Activated CD8-positive, alpha-beta T cell treated with anti-CD3 and anti-CD28 coated beads, Interleukin-2, amount 10 ng/mL, durations not matched to agents 7 days and 5 days (primary cell): ENCODE measurements around the gene PDXK. TPM values are rescaled to one million over a fixed set of nuclear protein-coding genes. Genes with fewer than 3 reads are reported as not detected.

Source experiments
- ATAC-seq: fragments of 150-1000 bp; cut with Tn5 transposase; one replicate; pipeline ENCODE4 v1.10.0; 2021; ENCODE audit warnings: moderate library complexity
- CTCF ChIA-PET: fragments of 350-600 bp; sonication (Branson Sonifier 250); formaldehyde crosslinking; loops from one replicate; lab custom pipeline; 2021; ENCODE audit warnings: antibody characterized with exemption; lab: Charles Lee
- POLR2A ChIA-PET: fragments of 350-600 bp; sonication (Branson Sonifier 250); formaldehyde crosslinking; loops from one replicate; lab custom pipeline; 2021; ENCODE audit warnings: antibody characterized with exemption; lab: Charles Lee
- DNase-seq: peaks from one replicate; pipeline ENCODE4 v3.0.0-alpha.2; 2020
- H3K27ac Mint-ChIP-seq: one replicate; pipeline ENCODE4 v1.8.0; 2021; ENCODE audit warnings: mild to moderate bottlenecking, mixed read lengths
- H3K27me3 Mint-ChIP-seq: one replicate; pipeline ENCODE4 v1.8.0; 2021; ENCODE audit warnings: low read depth, mixed read lengths
- H3K36me3 Mint-ChIP-seq: one replicate; pipeline ENCODE4 v1.8.0; 2021; ENCODE audit warnings: low read depth, mixed read lengths
- H3K4me1 Mint-ChIP-seq: one replicate; pipeline ENCODE4 v1.8.0; 2021; ENCODE audit warnings: low read depth, mixed read lengths
- H3K4me3 Mint-ChIP-seq: one replicate; pipeline ENCODE4 v1.8.0; 2021; ENCODE audit warnings: mild to moderate bottlenecking, mixed read lengths
- H3K9me3 Mint-ChIP-seq: one replicate; pipeline ENCODE4 v1.8.0; 2022; ENCODE audit warnings: mixed read lengths; ENCODE audit not compliant: insufficient read depth
- total RNA-seq, 2 experiments: library from RNA; stranded (reverse); gene quantifications; one replicate each; pipeline ENCODE4 v1.2.3, GENCODE V29; 2021

The PDXK gene
- total RNA-seq, 2 experiments from 2014 or later = 94.5 to 100 TPM

DNA sequence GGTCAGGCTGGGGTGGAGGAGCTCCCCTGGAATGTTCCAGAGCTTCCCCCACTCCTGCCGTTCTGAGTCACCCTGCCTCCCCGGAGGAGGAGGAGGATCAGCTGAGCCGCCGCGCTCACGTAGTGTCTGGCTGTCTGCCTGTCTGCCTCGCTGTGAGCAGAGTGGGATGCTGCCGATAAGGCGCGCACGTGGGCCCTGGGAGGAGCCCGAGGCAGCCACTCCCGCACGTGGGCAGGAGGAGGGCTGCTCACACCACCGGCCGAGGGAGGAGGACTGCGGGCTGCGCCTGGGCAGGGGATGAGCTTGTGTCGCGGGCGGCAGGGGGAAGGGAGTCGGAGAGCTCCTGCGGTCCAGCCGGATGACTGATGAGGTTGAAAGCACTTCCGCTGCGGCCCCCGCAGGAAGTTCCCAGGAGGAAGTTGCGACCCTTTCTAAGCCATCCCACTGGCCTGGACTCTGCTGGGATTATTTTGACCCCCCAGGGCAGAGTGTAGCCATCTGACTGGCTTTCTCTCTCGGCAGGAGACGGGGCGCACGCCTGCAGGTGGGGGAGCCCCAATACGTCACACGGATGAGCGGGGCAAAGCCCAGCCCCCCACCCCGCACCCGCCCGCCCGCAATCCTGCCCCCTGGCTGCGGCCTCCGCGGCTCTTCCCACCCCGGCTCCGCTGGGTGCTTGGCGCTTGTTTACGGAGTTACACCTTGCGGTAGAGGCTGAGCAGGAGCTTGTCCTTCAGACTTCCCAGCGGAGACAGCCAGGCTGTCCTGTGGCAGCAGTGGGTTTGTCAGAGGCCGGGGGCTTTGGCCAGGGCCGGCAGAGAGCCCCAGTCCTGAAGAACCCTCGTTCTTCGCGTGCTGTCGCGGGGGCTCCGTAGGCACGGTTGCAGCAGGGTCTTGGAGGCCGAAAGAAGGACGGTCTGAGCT, 9.8 kb downstream of the PDXK start:
- DNase-seq (peak; percentile 85), ATAC-seq (peak; percentile 92)
- no peaks in the 10 kb centered on the region for H3K9me3 Mint-ChIP-seq
- H3K4me3 Mint-ChIP-seq = peak overlapping the region; percentile 78
- peaks cover 69% of the 10 kb centered on the region for H3K4me1 Mint-ChIP-seq
- no peaks in the 10 kb centered on the region for H3K27me3 Mint-ChIP-seq
- H3K27ac Mint-ChIP-seq = peak overlapping the region; percentile 84
- POLR2A ChIA-PET = interaction anchor here (0.6 to 2.3 kb wide), 6 partner anchors 9 to 1413 kb away, joined by 3 to 20 read pairs (median 3); no protein-coding TSS in a partner anchor
- peaks cover 19% of the 10 kb centered on the region for H3K36me3 Mint-ChIP-seq
- CTCF ChIA-PET = interaction anchor here (0.8 to 1.3 kb wide), 7 partner anchors 9 to 247 kb away, joined by 3 to 5 read pairs (median 3); no protein-coding TSS in a partner anchor

DNA sequence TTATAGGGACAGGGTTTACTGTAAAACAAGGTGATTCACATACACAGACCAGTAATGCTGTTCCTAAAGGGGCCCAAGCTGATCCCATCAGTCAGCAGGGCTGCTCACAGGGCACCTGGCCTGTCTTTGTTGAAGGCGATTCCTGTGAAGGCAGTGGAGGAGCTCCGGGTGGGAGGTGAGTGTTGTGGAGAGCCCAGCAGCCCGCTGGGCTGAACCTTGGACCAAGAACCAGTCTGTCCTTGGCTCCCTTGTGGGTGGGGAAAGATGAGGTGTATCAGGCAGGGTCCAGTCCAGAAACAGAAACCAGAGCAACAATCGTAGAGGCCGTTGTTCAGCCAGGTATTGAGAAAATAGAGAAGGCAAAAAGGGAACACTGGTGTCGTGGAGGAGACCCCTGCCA, 12.5 kb downstream of the PDXK start:
- Mint-ChIP-seq H3K27ac (no peak overlapping the region), H3K27me3 (no peaks in the 10 kb centered on the region), H3K36me3 (peaks cover 26% of the 10 kb centered on the region), H3K9me3 (no peaks in the 10 kb centered on the region), H3K4me3 (no peak overlapping the region), H3K4me1 (peaks cover 71% of the 10 kb centered on the region)
- ChIA-PET CTCF (no interaction called here), POLR2A (no interaction called here)
- ATAC-seq = no peak
- DNase-seq = no peak

DNA sequence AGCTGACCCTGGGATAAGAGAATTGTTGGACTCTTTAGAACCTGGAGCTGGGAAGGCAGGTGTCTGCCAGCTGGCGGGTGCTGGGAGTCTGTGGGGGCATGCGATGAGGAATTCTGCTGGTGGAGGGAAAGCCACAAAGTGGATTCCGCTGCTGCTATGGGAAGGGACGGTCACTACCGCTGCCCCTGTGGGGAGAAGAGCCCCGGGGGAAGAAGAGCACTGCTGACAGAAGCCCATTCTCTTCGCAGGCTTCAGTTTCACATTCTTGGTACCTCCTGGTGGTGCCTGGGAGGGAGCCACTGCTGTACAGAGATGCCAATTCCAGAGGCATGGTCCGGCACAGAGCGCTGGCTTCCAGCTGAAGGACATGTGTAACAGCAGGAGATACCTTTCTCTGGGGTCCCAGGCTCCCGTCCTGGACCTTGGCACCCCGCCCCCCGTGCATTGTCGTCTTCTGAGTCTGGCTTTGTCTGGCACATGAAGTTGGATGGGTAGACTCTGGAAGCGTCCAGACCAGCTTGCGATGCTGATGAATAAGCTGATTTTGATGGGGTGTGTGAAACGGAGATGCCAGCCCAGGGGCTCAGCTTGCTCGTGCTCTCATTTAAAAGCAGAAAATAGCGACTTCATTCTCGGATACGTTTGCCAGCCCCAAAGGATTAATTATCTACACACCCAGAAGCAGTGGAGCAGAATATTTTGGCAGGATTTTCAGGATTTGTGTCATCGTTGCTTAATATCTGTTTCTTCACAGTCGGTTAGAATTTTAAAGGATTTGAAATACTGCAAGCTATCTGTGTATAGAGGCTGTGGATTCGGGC, 13.2 kb downstream of the PDXK start:
- Mint-ChIP-seq H3K27ac (no peak overlapping the region), H3K4me3 (no peak overlapping the region), H3K4me1 (peaks cover 65% of the 10 kb centered on the region), H3K27me3 (no peaks in the 10 kb centered on the region), H3K36me3 (peaks cover 22% of the 10 kb centered on the region), H3K9me3 (no peaks in the 10 kb centered on the region)
- DNase-seq (no peak), ATAC-seq (no peak)
- POLR2A ChIA-PET = interaction anchor here (0.7 kb wide), 1 partner anchor 19 kb away, joined by 3 read pairs; no protein-coding TSS in a partner anchor
- CTCF ChIA-PET = no interaction called here

DNA sequence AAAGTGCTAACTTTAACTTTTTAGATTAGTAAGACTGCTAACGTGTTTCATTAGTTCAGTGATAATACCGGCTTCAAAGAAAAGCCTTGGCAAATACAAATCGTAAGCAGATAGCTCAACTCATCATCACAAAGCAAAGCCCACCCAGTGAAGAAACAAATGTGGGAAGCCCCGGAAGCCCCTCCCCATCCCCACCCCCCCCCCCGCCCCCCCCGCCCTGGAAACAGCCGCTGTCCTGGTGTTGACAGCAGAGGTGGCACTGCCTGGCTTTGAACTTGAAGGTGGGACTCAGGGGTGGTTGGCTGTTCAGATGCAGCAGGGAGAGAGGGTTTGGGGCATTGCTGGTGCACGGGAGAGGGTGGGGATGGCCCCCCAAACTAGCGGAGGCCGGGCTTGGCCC, 14.1 kb downstream of the PDXK start:
- H3K27me3 Mint-ChIP-seq = no peaks in the 10 kb centered on the region
- H3K4me3 Mint-ChIP-seq = no peak overlapping the region
- H3K9me3 Mint-ChIP-seq = no peaks in the 10 kb centered on the region
- ChIA-PET CTCF (no interaction called here), POLR2A (interaction anchor here (0.7 kb wide), 1 partner anchor 20 kb away, joined by 3 read pairs; no protein-coding TSS in a partner anchor)
- H3K4me1 Mint-ChIP-seq = peaks cover 55% of the 10 kb centered on the region
- ATAC-seq = no peak
- H3K27ac Mint-ChIP-seq = no peak overlapping the region
- peaks cover 22% of the 10 kb centered on the region for H3K36me3 Mint-ChIP-seq
- no peak for DNase-seq

DNA sequence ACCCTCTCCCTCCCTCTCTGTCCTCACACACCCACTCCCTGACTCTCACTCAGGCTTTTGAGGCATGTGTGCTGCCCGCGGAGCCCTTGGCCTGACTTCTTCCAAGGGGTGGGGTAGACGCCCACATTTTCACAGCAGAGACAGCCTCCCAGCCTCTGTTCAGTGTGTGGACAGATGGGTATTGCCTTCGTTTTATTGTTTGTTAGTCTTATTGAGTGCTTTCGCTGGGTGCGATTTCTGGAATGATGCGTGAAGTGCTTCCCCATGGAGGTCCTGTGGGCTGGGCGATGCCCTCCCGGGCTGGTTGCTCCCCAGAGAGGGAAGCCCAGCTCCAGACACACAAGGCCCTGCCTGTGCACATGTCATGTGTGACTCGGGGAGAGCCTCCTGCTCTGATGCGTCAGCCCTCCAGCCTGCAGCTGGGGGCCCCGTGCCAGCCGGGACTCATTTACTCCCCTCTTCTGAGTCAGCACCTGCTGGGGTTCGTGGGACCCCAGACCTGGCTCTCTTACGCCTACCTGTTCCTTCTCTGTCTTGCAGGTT, 14.7 kb downstream of the PDXK start:
- DNase-seq = no peak
- Mint-ChIP-seq H3K4me3 (no peak overlapping the region), H3K4me1 (peaks cover 50% of the 10 kb centered on the region), H3K9me3 (no peaks in the 10 kb centered on the region), H3K27me3 (no peaks in the 10 kb centered on the region), H3K27ac (no peak overlapping the region), H3K36me3 (peaks cover 22% of the 10 kb centered on the region)
- ChIA-PET POLR2A (no interaction called here), CTCF (no interaction called here)
- no peak for ATAC-seq

DNA sequence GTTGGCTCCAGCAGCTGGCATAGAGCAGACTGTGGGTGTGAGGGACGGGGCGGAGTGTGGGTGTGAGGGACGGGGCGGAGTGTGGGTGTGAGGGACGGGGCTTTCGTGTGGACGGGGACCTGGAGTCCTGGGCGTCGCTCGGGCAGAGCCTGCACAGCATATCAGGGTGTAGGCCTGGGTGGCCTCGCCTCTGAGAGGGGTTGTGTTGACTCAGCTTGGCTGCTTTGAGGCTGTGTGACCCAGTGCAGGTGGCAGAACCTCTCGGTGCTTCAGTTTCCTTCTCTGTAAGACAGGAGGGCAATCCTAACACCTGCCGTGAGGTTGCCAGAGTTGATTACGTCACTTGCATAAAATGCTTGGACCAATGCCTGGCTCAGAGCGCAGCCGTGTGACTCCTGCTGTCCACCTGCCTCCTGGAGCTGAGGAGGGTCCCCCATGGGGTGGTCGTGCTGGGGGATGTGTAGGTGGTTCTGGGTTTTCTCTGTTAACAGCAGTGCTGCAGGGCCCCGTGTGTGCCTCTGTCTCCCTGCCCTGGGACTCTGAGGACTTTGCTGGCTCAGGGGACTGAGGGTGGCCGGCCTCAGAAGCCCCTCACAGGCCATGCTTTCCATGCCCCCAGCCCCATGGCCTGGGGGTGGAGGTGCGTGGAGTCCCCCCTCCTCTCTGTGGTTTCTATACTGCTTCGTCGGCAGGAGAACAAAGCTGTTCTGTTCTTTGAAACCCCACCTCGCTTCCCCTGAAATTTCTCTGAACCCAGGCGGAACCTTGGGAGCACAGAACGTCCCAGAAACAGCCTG, 15.4 kb downstream of the PDXK start:
- no peak overlapping the region for H3K27ac Mint-ChIP-seq
- CTCF ChIA-PET = no interaction called here
- peaks cover 24% of the 10 kb centered on the region for H3K36me3 Mint-ChIP-seq

DNA sequence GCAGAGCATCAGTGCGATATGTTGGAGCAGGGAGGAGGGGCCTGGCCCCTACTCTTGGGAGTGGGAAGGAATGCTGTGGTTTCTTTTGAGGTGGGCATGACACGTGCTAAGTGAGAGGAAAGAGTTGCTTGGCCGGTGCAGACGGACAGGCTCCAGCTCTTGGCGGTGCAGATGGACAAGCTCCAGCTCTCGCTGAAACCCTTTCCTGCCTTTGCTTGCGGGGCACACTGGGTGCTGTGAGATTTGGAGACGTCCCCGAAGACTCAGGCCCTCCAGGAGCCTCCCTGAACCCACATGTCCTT, 15.9 kb downstream of the PDXK start:
- Mint-ChIP-seq H3K4me3 (no peak overlapping the region), H3K9me3 (no peaks in the 10 kb centered on the region), H3K36me3 (peaks cover 24% of the 10 kb centered on the region), H3K27ac (no peak overlapping the region), H3K27me3 (no peaks in the 10 kb centered on the region), H3K4me1 (peaks cover 39% of the 10 kb centered on the region)
- ATAC-seq (no peak), DNase-seq (no peak)
- ChIA-PET CTCF (no interaction called here), POLR2A (no interaction called here)

More for the DNA sequence above, 15.4 kb downstream of the PDXK start:
- Mint-ChIP-seq H3K4me1 (peaks cover 43% of the 10 kb centered on the region), H3K9me3 (no peaks in the 10 kb centered on the region), H3K4me3 (no peak overlapping the region), H3K27me3 (no peaks in the 10 kb centered on the region)
- POLR2A ChIA-PET = no interaction called here
- DNase-seq (no peak), ATAC-seq (no peak)

DNA sequence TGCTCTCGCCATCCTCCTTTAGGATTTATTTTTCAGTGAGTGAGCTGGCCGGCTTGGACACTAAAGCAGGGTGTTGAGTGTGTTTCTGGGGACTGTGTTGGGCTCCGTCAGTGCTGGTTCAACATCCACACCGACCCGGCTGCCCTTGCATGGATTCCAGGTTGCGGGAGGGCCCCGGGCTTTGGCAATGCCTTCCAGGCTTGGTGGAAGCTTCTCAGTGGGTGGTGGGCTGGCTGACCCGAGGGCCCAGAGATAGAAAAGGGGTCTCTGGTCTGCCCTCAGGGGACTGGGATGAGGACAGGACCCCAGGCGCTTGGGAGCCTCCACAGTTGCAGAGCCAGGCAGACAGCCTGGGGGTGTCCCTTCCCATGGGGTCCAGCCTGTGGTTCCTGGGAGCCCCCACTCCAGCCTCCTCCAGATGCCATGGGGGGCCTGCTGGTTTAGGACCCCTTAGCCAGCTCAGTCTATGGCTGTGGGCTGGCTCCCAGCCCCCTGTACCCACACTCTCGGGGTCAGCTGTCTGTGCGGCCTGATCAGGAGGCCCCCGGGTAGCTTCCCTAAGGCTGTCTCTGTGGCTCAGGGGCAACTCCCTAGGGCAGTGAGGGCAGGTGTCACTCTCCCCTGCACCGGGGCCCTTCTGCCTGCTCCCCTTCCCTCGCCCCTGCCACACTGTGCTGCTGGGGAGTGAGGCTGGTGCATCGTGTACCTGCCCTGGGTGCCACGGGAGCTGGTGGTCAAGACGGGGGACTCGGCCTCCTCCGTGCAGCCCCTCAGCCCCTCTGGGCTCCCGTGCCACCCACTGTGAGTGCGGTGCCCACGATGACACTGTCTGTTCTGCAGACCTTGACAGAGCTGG, 16.5 kb downstream of the PDXK start:
- Mint-ChIP-seq H3K36me3 (peaks cover 24% of the 10 kb centered on the region), H3K27me3 (no peaks in the 10 kb centered on the region), H3K4me1 (peaks cover 36% of the 10 kb centered on the region), H3K9me3 (no peaks in the 10 kb centered on the region), H3K4me3 (no peak overlapping the region), H3K27ac (no peak overlapping the region)
- CTCF ChIA-PET = no interaction called here
- DNase-seq (no peak), ATAC-seq (no peak)
- POLR2A ChIA-PET = no interaction called here

DNA sequence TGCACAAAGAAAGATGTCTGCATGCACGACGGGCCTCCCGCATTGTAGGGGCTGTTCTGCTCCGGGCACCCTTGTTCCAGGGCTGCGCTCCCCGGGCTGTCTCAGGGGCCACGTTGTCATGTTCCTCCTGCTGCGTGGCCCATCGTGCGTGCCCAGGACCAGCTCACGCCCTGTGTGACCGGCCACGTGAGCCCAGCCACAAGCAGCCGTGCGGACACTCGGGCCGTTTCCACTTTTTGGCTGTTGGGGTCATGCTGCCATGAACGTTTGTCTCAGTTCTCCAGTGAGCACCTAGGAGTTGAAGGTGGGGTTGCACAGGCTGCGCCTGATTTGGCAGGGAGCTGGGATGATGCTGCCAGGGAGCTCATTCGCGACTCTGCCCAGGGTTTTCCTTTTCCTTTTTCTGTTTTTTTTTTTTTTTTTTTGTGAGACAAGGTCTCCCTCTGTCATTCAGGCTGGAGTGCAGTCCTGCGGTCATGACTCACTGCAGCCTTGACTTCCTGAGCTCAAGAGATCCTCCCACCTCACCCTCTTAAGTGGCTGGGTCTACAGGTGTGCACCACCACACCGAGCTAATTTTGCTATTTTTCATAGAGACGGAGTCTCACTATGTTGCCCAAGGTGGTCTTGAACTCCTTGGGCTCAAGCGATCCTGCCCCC, 17.4 kb downstream of the PDXK start:
- DNase-seq (no peak), ATAC-seq (no peak)
- Mint-ChIP-seq H3K27me3 (no peaks in the 10 kb centered on the region), H3K4me3 (no peak overlapping the region), H3K4me1 (peaks cover 36% of the 10 kb centered on the region), H3K9me3 (no peaks in the 10 kb centered on the region), H3K27ac (no peak overlapping the region), H3K36me3 (peaks cover 23% of the 10 kb centered on the region)
- ChIA-PET POLR2A (no interaction called here), CTCF (no interaction called here)

DNA sequence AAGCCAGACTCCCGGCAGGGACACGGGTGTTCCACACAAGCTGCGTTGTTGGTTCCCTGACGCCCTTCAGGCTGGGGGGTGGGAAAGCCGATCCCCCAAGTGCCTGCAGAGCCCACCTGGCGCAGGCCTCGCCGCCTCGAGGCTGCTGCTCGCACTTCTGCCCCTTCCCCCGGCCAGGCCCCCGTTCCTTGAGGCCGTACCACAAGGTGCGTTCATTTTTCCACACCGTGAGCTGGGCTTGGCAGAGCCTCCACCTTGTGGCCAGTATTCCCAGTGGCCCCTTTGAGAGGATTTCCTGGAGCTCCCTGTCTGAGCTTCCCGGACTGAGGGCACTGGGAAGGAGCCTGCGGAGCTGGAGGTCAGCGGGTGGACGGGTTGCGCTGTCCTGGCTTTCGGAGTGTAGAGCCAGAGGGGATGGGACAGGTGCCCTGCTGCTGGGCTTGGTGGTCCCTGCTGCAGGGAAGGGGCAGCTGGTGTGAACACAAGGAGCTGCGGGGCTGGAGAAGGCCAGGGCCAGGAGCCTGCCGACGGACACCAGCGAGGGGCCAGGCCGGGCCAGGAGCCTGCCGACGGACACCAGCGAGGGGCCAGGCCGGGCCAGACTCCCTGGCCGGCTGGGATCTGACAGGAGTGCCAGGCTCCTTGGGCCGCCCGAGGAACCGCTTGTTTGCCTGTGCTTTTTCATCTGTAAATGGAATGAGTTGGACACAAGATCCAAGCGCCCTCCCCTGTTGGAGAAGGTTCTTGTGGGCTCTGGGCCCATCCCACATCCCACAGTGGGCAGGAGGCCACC, 18.4 kb downstream of the PDXK start:
- Mint-ChIP-seq H3K27ac (no peak overlapping the region), H3K4me3 (no peak overlapping the region), H3K27me3 (no peaks in the 10 kb centered on the region), H3K9me3 (no peaks in the 10 kb centered on the region), H3K4me1 (peaks cover 29% of the 10 kb centered on the region), H3K36me3 (peaks cover 20% of the 10 kb centered on the region)
- no peak for ATAC-seq
- no peak for DNase-seq
- ChIA-PET POLR2A (no interaction called here), CTCF (no interaction called here)
